ENCODE results near the gene MAP7D2.
A peak's percentile ranks its signal among the peaks of the same experiment; 100 is the strongest.

Gene MAP7D2

GRCh38 chrX:19990556-19991349, 126.0 kb downstream of the MAP7D2 start, which contains the start of gene BCLAF3:
BCLAF3 (minus strand) TSS chrX:19991061; CDS start chrX:19970264, 20,797 bp downstream.
- H3K36me3 ChIP-seq (ENCODE audit: control insufficient read depth, insufficient read depth, low read length), result no peaks in the 10 kb centered on the region
- no peaks in the 10 kb centered on the region for H3K9me3 ChIP-seq (ENCODE audit: control insufficient read depth, insufficient read depth, low read length)
- H3K9ac ChIP-seq (ENCODE audit: low read depth, low read length), result peak within 1 kb of the TSS; percentile 47
- no peaks in the 10 kb centered on the region for H3K4me1 ChIP-seq (ENCODE audit: control insufficient read depth, insufficient read depth, low read length)
- H3K4me3 ChIP-seq (ENCODE audit: low read depth, low read length), result peak within 1 kb of the TSS; percentile 69
- no peaks in the 10 kb centered on the region for H3K27me3 ChIP-seq (ENCODE audit: control insufficient read depth, insufficient read depth, low read length)

GRCh38 chrX:19990151-19990555, 126.6 kb downstream of the MAP7D2 start:
- Histone ChIP-seq H3K27me3 (ENCODE audit: control insufficient read depth, insufficient read depth, low read length) (no peaks in the 10 kb centered on the region), H3K4me1 (ENCODE audit: control insufficient read depth, insufficient read depth, low read length) (no peaks in the 10 kb centered on the region), H3K4me3 (ENCODE audit: low read depth, low read length) (peak overlapping the region; percentile 69), H3K36me3 (ENCODE audit: control insufficient read depth, insufficient read depth, low read length) (no peaks in the 10 kb centered on the region), H3K9me3 (ENCODE audit: control insufficient read depth, insufficient read depth, low read length) (no peaks in the 10 kb centered on the region), H3K9ac (ENCODE audit: low read depth, low read length) (peak overlapping the region; percentile 47)

- no peaks in the 10 kb centered on the region for H3K4me1 ChIP-seq (ENCODE audit: control insufficient read depth, insufficient read depth, low read length)
- no peak overlapping the region for H3K4me3 ChIP-seq (ENCODE audit: low read depth, low read length)
- H3K9ac ChIP-seq (ENCODE audit: low read depth, low read length), result no peak overlapping the region
- no peaks in the 10 kb centered on the region for H3K9me3 ChIP-seq (ENCODE audit: control insufficient read depth, insufficient read depth, low read length)
- H3K27me3 ChIP-seq (ENCODE audit: control insufficient read depth, insufficient read depth, low read length), result no peaks in the 10 kb centered on the region
- H3K36me3 ChIP-seq (ENCODE audit: control insufficient read depth, insufficient read depth, low read length), result no peaks in the 10 kb centered on the region
These were observed 128.9 kb downstream of the MAP7D2 start for GRCh38 chrX:19987856-19988255.

GRCh38 chrX:19986531-19986930, 130.2 kb downstream of the MAP7D2 start:
- no peaks in the 10 kb centered on the region for H3K4me1 ChIP-seq (ENCODE audit: control insufficient read depth, insufficient read depth, low read length)
- H3K36me3 ChIP-seq (ENCODE audit: control insufficient read depth, insufficient read depth, low read length), result no peaks in the 10 kb centered on the region
- no peak overlapping the region for H3K9ac ChIP-seq (ENCODE audit: low read depth, low read length)
- H3K27me3 ChIP-seq (ENCODE audit: control insufficient read depth, insufficient read depth, low read length), result no peaks in the 10 kb centered on the region
- H3K9me3 ChIP-seq (ENCODE audit: control insufficient read depth, insufficient read depth, low read length), result no peaks in the 10 kb centered on the region
- H3K4me3 ChIP-seq (ENCODE audit: low read depth, low read length), result no peak overlapping the region

- Histone ChIP-seq H3K4me3 (ENCODE audit: low read depth, low read length) (no peak overlapping the region), H3K27me3 (ENCODE audit: control insufficient read depth, insufficient read depth, low read length) (no peaks in the 10 kb centered on the region), H3K4me1 (ENCODE audit: control insufficient read depth, insufficient read depth, low read length) (no peaks in the 10 kb centered on the region), H3K9ac (ENCODE audit: low read depth, low read length) (no peak overlapping the region), H3K36me3 (ENCODE audit: control insufficient read depth, insufficient read depth, low read length) (no peaks in the 10 kb centered on the region), H3K9me3 (ENCODE audit: control insufficient read depth, insufficient read depth, low read length) (no peaks in the 10 kb centered on the region)
These were observed 134.8 kb downstream of the MAP7D2 start for GRCh38 chrX:19981947-19982346.

- no peak overlapping the region for H3K4me3 ChIP-seq (ENCODE audit: low read depth, low read length)
- no peaks in the 10 kb centered on the region for H3K4me1 ChIP-seq (ENCODE audit: control insufficient read depth, insufficient read depth, low read length)
- no peaks in the 10 kb centered on the region for H3K36me3 ChIP-seq (ENCODE audit: control insufficient read depth, insufficient read depth, low read length)
- H3K9me3 ChIP-seq (ENCODE audit: control insufficient read depth, insufficient read depth, low read length), result no peaks in the 10 kb centered on the region
- H3K27me3 ChIP-seq (ENCODE audit: control insufficient read depth, insufficient read depth, low read length), result no peaks in the 10 kb centered on the region
- H3K9ac ChIP-seq (ENCODE audit: low read depth, low read length), result no peak overlapping the region
These were observed 140.9 kb downstream of the MAP7D2 start for GRCh38 chrX:19975845-19976244.

GRCh38 chrX:19972984-19973383, 143.7 kb downstream of the MAP7D2 start:
- Histone ChIP-seq H3K27me3 (ENCODE audit: control insufficient read depth, insufficient read depth, low read length) (no peaks in the 10 kb centered on the region), H3K9me3 (ENCODE audit: control insufficient read depth, insufficient read depth, low read length) (no peaks in the 10 kb centered on the region), H3K4me3 (ENCODE audit: low read depth, low read length) (no peak overlapping the region), H3K36me3 (ENCODE audit: control insufficient read depth, insufficient read depth, low read length) (no peaks in the 10 kb centered on the region), H3K4me1 (ENCODE audit: control insufficient read depth, insufficient read depth, low read length) (no peaks in the 10 kb centered on the region), H3K9ac (ENCODE audit: low read depth, low read length) (no peak overlapping the region)

GRCh38 chrX:19968276-19968675, 148.4 kb downstream of the MAP7D2 start:
- Histone ChIP-seq H3K4me1 (ENCODE audit: control insufficient read depth, insufficient read depth, low read length) (no peaks in the 10 kb centered on the region), H3K27me3 (ENCODE audit: control insufficient read depth, insufficient read depth, low read length) (no peaks in the 10 kb centered on the region), H3K36me3 (ENCODE audit: control insufficient read depth, insufficient read depth, low read length) (peaks cover 3% of the 10 kb centered on the region), H3K4me3 (ENCODE audit: low read depth, low read length) (no peak overlapping the region), H3K9me3 (ENCODE audit: control insufficient read depth, insufficient read depth, low read length) (no peaks in the 10 kb centered on the region), H3K9ac (ENCODE audit: low read depth, low read length) (no peak overlapping the region)

- no peak overlapping the region for H3K4me3 ChIP-seq (ENCODE audit: low read depth, low read length)
These were observed 150.7 kb downstream of the MAP7D2 start for GRCh38 chrX:19966056-19966455.

GRCh38 chrX:19964017-19964710, 152.5 kb downstream of the MAP7D2 start:
- no peaks in the 10 kb centered on the region for H3K9me3 ChIP-seq (ENCODE audit: control insufficient read depth, insufficient read depth, low read length)
- no peaks in the 10 kb centered on the region for H3K27me3 ChIP-seq (ENCODE audit: control insufficient read depth, insufficient read depth, low read length)
- H3K9ac ChIP-seq (ENCODE audit: low read depth, low read length), result no peak overlapping the region
- peaks cover 3% of the 10 kb centered on the region for H3K36me3 ChIP-seq (ENCODE audit: control insufficient read depth, insufficient read depth, low read length)
- H3K4me1 ChIP-seq (ENCODE audit: control insufficient read depth, insufficient read depth, low read length), result no peaks in the 10 kb centered on the region
- H3K4me3 ChIP-seq (ENCODE audit: low read depth, low read length), result no peak overlapping the region

More at GRCh38 chrX:19966056-19966455, 150.7 kb downstream of the MAP7D2 start:
- H3K4me1 ChIP-seq (ENCODE audit: control insufficient read depth, insufficient read depth, low read length), result no peaks in the 10 kb centered on the region
- H3K36me3 ChIP-seq (ENCODE audit: control insufficient read depth, insufficient read depth, low read length), result peaks cover 3% of the 10 kb centered on the region
- no peaks in the 10 kb centered on the region for H3K9me3 ChIP-seq (ENCODE audit: control insufficient read depth, insufficient read depth, low read length)
- no peaks in the 10 kb centered on the region for H3K27me3 ChIP-seq (ENCODE audit: control insufficient read depth, insufficient read depth, low read length)
- H3K9ac ChIP-seq (ENCODE audit: low read depth, low read length), result no peak overlapping the region

- Histone ChIP-seq H3K9me3 (ENCODE audit: control insufficient read depth, insufficient read depth, low read length) (no peaks in the 10 kb centered on the region), H3K27me3 (ENCODE audit: control insufficient read depth, insufficient read depth, low read length) (no peaks in the 10 kb centered on the region), H3K9ac (ENCODE audit: low read depth, low read length) (no peak overlapping the region), H3K36me3 (ENCODE audit: control insufficient read depth, insufficient read depth, low read length) (peaks cover 3% of the 10 kb centered on the region), H3K4me3 (ENCODE audit: low read depth, low read length) (no peak overlapping the region), H3K4me1 (ENCODE audit: control insufficient read depth, insufficient read depth, low read length) (no peaks in the 10 kb centered on the region)
These were observed 155.8 kb downstream of the MAP7D2 start for GRCh38 chrX:19960913-19961312.

Measured in iPS-15b (cell line).